Measurements from ENCODE around the gene JADE2.

JADE2 gene

GRCh38 chr5:134494780-134495179 lies 30.7 kb upstream of the JADE2 start:
- no peak for TF ChIP-seq NFIC (IDR thresholded peaks at IDR 0.05)
- TF ChIP-seq FOXM1 (IDR thresholded peaks at IDR 0.05; ENCODE audit: borderline replicate concordance, low read depth): no peak
- TF ChIP-seq TAF1 (IDR thresholded peaks at IDR 0.05; ENCODE audit: low read depth): no peak
- TF ChIP-seq TCF12 (IDR thresholded peaks at IDR 0.05; ENCODE audit: low read depth): no peak
- TF ChIP-seq RAD21 (IDR thresholded peaks at IDR 0.05; ENCODE audit: low read depth): no peak
- no peak for TF ChIP-seq MAX (IDR thresholded peaks at IDR 0.05)
- TF ChIP-seq ZBTB7A (IDR thresholded peaks at IDR 0.05; ENCODE audit: low read depth): no peak

GRCh38 chr5:134500699-134501430 lies 24.6 kb upstream of the JADE2 start:
- TF ChIP-seq RAD21 (IDR thresholded peaks at IDR 0.05; ENCODE audit: low read depth): no peak
- no peak for TF ChIP-seq ZBTB7A (IDR thresholded peaks at IDR 0.05; ENCODE audit: low read depth)
- no peak for TF ChIP-seq CEBPB (IDR thresholded peaks at IDR 0.05)
- no peak for TF ChIP-seq REST (IDR thresholded peaks at IDR 0.05; ENCODE audit: low read depth)
- TF ChIP-seq USF1 (IDR thresholded peaks at IDR 0.05): no peak

- TF ChIP-seq EGR1 (IDR thresholded peaks at IDR 0.05) (no peak), TEAD4 (IDR thresholded peaks at IDR 0.05) (no peak)
Observed at GRCh38 chr5:134502259-134502658, 23.2 kb upstream of the JADE2 start.

- TF ChIP-seq CEBPB (IDR thresholded peaks at IDR 0.05): no peak
- TF ChIP-seq YY1 (IDR thresholded peaks at IDR 0.05; ENCODE audit: low read depth): no peak
- no peak for TF ChIP-seq RAD21 (IDR thresholded peaks at IDR 0.05; ENCODE audit: low read depth)
- no peak for TF ChIP-seq EGR1 (IDR thresholded peaks at IDR 0.05)
- TF ChIP-seq TEAD4 (IDR thresholded peaks at IDR 0.05): no peak
- TF ChIP-seq TCF12 (IDR thresholded peaks at IDR 0.05; ENCODE audit: low read depth): no peak
- no peak for TF ChIP-seq CREB1 (IDR thresholded peaks at IDR 0.05; ENCODE audit: low read depth)
- no peak for TF ChIP-seq REST (IDR thresholded peaks at IDR 0.05; ENCODE audit: low read depth)
- TF ChIP-seq FOXM1 (IDR thresholded peaks at IDR 0.05; ENCODE audit: borderline replicate concordance, low read depth): no peak
- TF ChIP-seq USF1 (IDR thresholded peaks at IDR 0.05): no peak
- no peak for TF ChIP-seq ZBTB7A (IDR thresholded peaks at IDR 0.05; ENCODE audit: low read depth)
- TF ChIP-seq TAF1 (IDR thresholded peaks at IDR 0.05; ENCODE audit: low read depth): no peak
Observed at GRCh38 chr5:134503088-134503936, 22.2 kb upstream of the JADE2 start.

GRCh38 chr5:134503937-134504437 lies 21.5 kb upstream of the JADE2 start:
- TF ChIP-seq TAF1 (IDR thresholded peaks at IDR 0.05; ENCODE audit: low read depth): no peak
- TF ChIP-seq RAD21 (IDR thresholded peaks at IDR 0.05; ENCODE audit: low read depth): no peak
- TF ChIP-seq CEBPB (IDR thresholded peaks at IDR 0.05): no peak
- no peak for TF ChIP-seq FOXM1 (IDR thresholded peaks at IDR 0.05; ENCODE audit: borderline replicate concordance, low read depth)
- TF ChIP-seq EP300 (IDR thresholded peaks at IDR 0.05; ENCODE audit: borderline replicate concordance): no peak
- no peak for TF ChIP-seq MAX (IDR thresholded peaks at IDR 0.05)
- TF ChIP-seq YY1 (IDR thresholded peaks at IDR 0.05; ENCODE audit: low read depth): no peak
- no peak for TF ChIP-seq TEAD4 (IDR thresholded peaks at IDR 0.05)
- TF ChIP-seq EGR1 (IDR thresholded peaks at IDR 0.05): no peak
- no peak for TF ChIP-seq USF1 (IDR thresholded peaks at IDR 0.05)
- TF ChIP-seq ZBTB7A (IDR thresholded peaks at IDR 0.05; ENCODE audit: low read depth): no peak
- TF ChIP-seq CREB1 (IDR thresholded peaks at IDR 0.05; ENCODE audit: low read depth): no peak
- no peak for TF ChIP-seq REST (IDR thresholded peaks at IDR 0.05; ENCODE audit: low read depth)
- TF ChIP-seq TCF12 (IDR thresholded peaks at IDR 0.05; ENCODE audit: low read depth): no peak
- TF ChIP-seq NFIC (IDR thresholded peaks at IDR 0.05): no peak

Measured in Ishikawa (cell line).